Endodermal cell (in vitro differentiated cells): ENCODE data around the gene ITGA5. TPM values are rescaled to one million over a fixed set of nuclear protein-coding genes. Genes with fewer than 3 reads are reported as not detected.

Experiments
- DNase-seq: peaks from one replicate; pipeline ENCODE4 v3.0.0-alpha.2; 2017
- H3K27ac ChIP-seq: 2 replicates; pipeline ENCODE4 v1.5.1; 2013; ENCODE audit warnings: mild to moderate bottlenecking, low read depth, low read length, moderate library complexity
- H3K27me3 ChIP-seq: 2 replicates; pipeline ENCODE4 v1.6.1; 2013; ENCODE audit warnings: mild to moderate bottlenecking, low read length, moderate library complexity; ENCODE audit not compliant: insufficient read depth, control insufficient read depth, poor library complexity, severe bottlenecking
- H3K36me3 ChIP-seq: 2 replicates; pipeline ENCODE4 v1.7.0; 2013; ENCODE audit warnings: mild to moderate bottlenecking, low read length, moderate library complexity; ENCODE audit not compliant: control insufficient read depth, insufficient read depth
- H3K4me1 ChIP-seq: one replicate; pipeline ENCODE4 v1.7.0; 2013; ENCODE audit warnings: low read length; ENCODE audit not compliant: control insufficient read depth, insufficient read depth
- H3K4me3 ChIP-seq: 2 replicates; pipeline ENCODE4 v1.5.1; 2013; ENCODE audit warnings: mild to moderate bottlenecking, low read length, moderate library complexity
- H3K9ac ChIP-seq: 2 replicates; pipeline ENCODE4 v1.6.1; 2013; ENCODE audit warnings: mild to moderate bottlenecking, low read length, moderate library complexity; ENCODE audit not compliant: poor library complexity, severe bottlenecking; ENCODE audit errors: extremely low read depth
- H3K9me3 ChIP-seq: 2 replicates; pipeline ENCODE4 v1.6.1; 2013; ENCODE audit warnings: mild to moderate bottlenecking, low read length, moderate library complexity; ENCODE audit not compliant: control insufficient read depth
- H3K27ac Mint-ChIP-seq: 2 replicates; pipeline ENCODE4 v1.8.0; 2020; ENCODE audit warnings: mixed read lengths
- H3K27me3 Mint-ChIP-seq: 2 replicates; pipeline ENCODE4 v1.8.0; 2021; ENCODE audit warnings: mild to moderate bottlenecking, mixed read lengths; ENCODE audit not compliant: insufficient read depth
- H3K36me3 Mint-ChIP-seq: 2 replicates; pipeline ENCODE4 v1.8.0; 2020; ENCODE audit warnings: low read depth, mixed read lengths
- H3K4me1 Mint-ChIP-seq: 2 replicates; pipeline ENCODE4 v1.8.0; 2020; ENCODE audit warnings: mixed read lengths
- H3K4me3 Mint-ChIP-seq: 2 replicates; pipeline ENCODE4 v1.8.0; 2020; ENCODE audit warnings: mild to moderate bottlenecking, moderate library complexity, mixed read lengths
- H3K9me3 Mint-ChIP-seq: 2 replicates; pipeline ENCODE4 v1.8.0; 2020; ENCODE audit warnings: mild to moderate bottlenecking, mixed read lengths
- CTCF ChIP-seq: fragments of 200-600 bp; sonication (generic); conservative IDR thresholded peaks from 2 replicates; pipeline ENCODE4 v1.5.0; 2021; ENCODE audit warnings: antibody characterized with exemption, mild to moderate bottlenecking
- WGBS, 2 experiments: methylation state at CpG; one replicate each; pipeline versions ENCODE4 v1.1.5 to v1.1.7; 2013; ENCODE audit warnings: missing lambda C conversion rate in 2 of 2, mixed read lengths in 1 of 2; ENCODE audit not compliant: insufficient coverage in 1 of 2, insufficient read length in 1 of 2; 5-methylcytosine and 5-hydroxymethylcytosine counted together
- total RNA-seq, 2 donors: library from RNA; stranded (reverse); fragmentation: NEBNext Ultra II Directional in 1 of 2; extraction: Animal tissue kit (Norgen Biotek cat#: 25700) in 1 of 2; gene quantifications; 2 replicates in 1 of 2; 3 replicates in 1 of 2; pipeline ENCODE4 v1.2.1, GENCODE V29; 2021

Gene ITGA5
- total RNA-seq, 2 donors from 2014 or later = 189 to 243 TPM

GRCh38 chr12:54439096-54439495 lies 20.0 kb upstream of the ITGA5 start:
- Mint-ChIP-seq H3K36me3 (no peaks in the 10 kb centered on the region), H3K27me3 (peaks cover 44% of the 10 kb centered on the region), H3K27ac (no peak overlapping the region), H3K4me1 (peaks cover 29% of the 10 kb centered on the region), H3K4me3 (no peak overlapping the region), H3K9me3 (no peaks in the 10 kb centered on the region)
- DNase-seq = no peak
- no peaks in the 10 kb centered on the region for H3K36me3 ChIP-seq
- H3K9me3 ChIP-seq = no peaks in the 10 kb centered on the region
- peaks cover 12% of the 10 kb centered on the region for H3K27me3 ChIP-seq
- WGBS, 2 experiments = 95 to 100% methylated on average over 1 of the region's 1 CpG
- H3K4me1 ChIP-seq = peaks cover 8% of the 10 kb centered on the region
- H3K4me3 ChIP-seq = no peak overlapping the region
- H3K27ac ChIP-seq = no peak overlapping the region
- H3K9ac ChIP-seq = no peak overlapping the region
- TF ChIP-seq CTCF = no peak

GRCh38 chr12:54438517-54438916 lies 19.5 kb upstream of the ITGA5 start:
- Histone ChIP-seq H3K4me1 (peaks cover 8% of the 10 kb centered on the region), H3K27me3 (peaks cover 8% of the 10 kb centered on the region), H3K36me3 (no peaks in the 10 kb centered on the region), H3K9ac (no peak overlapping the region), H3K27ac (no peak overlapping the region), H3K9me3 (no peaks in the 10 kb centered on the region), H3K4me3 (no peak overlapping the region)
- H3K27ac Mint-ChIP-seq = no peak overlapping the region
- no peaks in the 10 kb centered on the region for H3K9me3 Mint-ChIP-seq
- DNase-seq = peak; percentile 48
- H3K4me1 Mint-ChIP-seq = peaks cover 31% of the 10 kb centered on the region
- no peak for TF ChIP-seq CTCF
- WGBS, 2 experiments = 100% methylated on average over 1 of the region's 1 CpG; no CpG with 5 or more reads in 1 of the 2 experiments
- no peaks in the 10 kb centered on the region for H3K36me3 Mint-ChIP-seq
- H3K4me3 Mint-ChIP-seq = no peak overlapping the region
- H3K27me3 Mint-ChIP-seq = peaks cover 40% of the 10 kb centered on the region

- no peak overlapping the region for H3K4me3 Mint-ChIP-seq
- WGBS, 2 experiments = 67 to 97% methylated on average over 1 of the region's 3 CpGs
- no peak for TF ChIP-seq CTCF
- H3K9me3 Mint-ChIP-seq = no peaks in the 10 kb centered on the region
- H3K9ac ChIP-seq = no peak overlapping the region
- H3K36me3 Mint-ChIP-seq = no peaks in the 10 kb centered on the region
- H3K9me3 ChIP-seq = no peaks in the 10 kb centered on the region
- peaks cover 8% of the 10 kb centered on the region for H3K4me1 ChIP-seq
- H3K27ac Mint-ChIP-seq = no peak overlapping the region
- H3K27ac ChIP-seq = no peak overlapping the region
- peaks cover 32% of the 10 kb centered on the region for H3K27me3 Mint-ChIP-seq
- no peak for DNase-seq
- no peaks in the 10 kb centered on the region for H3K27me3 ChIP-seq
- no peaks in the 10 kb centered on the region for H3K36me3 ChIP-seq
- peaks cover 38% of the 10 kb centered on the region for H3K4me1 Mint-ChIP-seq
- H3K4me3 ChIP-seq = no peak overlapping the region
These were observed 18.6 kb upstream of the ITGA5 start for GRCh38 chr12:54437697-54438096.
